Mucosa of descending colon (tissue), 3 donors: ENCODE measurements around the gene AGR3. TPM values are rescaled to one million over a fixed set of nuclear protein-coding genes. Genes with fewer than 3 reads are reported as not detected.

ENCODE experiments used
- ATAC-seq: fragments of 200-7000 bp; cut with Tn5 transposase; one replicate; pipeline ENCODE4 v1.9.1; 2020; ENCODE audit warnings: mild to moderate bottlenecking, moderate library complexity
- DNase-seq, 3 donors: peaks; one replicate each; pipeline ENCODE4 v3.0.0-alpha.2; 2020
- H3K36me3 ChIP-seq: fragments of 200-600 bp; one replicate; pipeline ENCODE4 v1.8.0; 2021; ENCODE audit warnings: low read depth, mild to moderate bottlenecking
- H3K4me1 ChIP-seq: fragments of 200-600 bp; one replicate; pipeline ENCODE4 v1.8.0; 2021; ENCODE audit warnings: low read depth, mild to moderate bottlenecking
- H3K4me3 ChIP-seq: fragments of 200-600 bp; one replicate; pipeline ENCODE4 v1.8.0; 2021; ENCODE audit warnings: mild to moderate bottlenecking
- H3K9me3 ChIP-seq: fragments of 200-600 bp; one replicate; pipeline ENCODE4 v1.8.0; 2021; ENCODE audit warnings: mild to moderate bottlenecking
- intact Hi-C, 2 donors: fragments of 100-400 bp; cut with DNase I in 1 of 2; cut with micrococcal nuclease in 1 of 2; formaldehyde crosslinking; loops; one replicate each; pipeline versions ENCODE4 v1.11.0 to v1.11.1; 2022; cut with DNase I, micrococcal nuclease
- total RNA-seq, 3 donors: library from RNA; stranded (reverse); fragmentation: NEBNext Ultra II Directional in 2 of 3; extraction: Animal tissue kit (Norgen Biotek cat#: 25700) in 2 of 3; gene quantifications; one replicate each; pipeline versions ENCODE4 v1.2.1 to v1.2.4, GENCODE V29; 2021 to 2023
- TF ChIP-seq, protein P1 (sequence below): fragments of 200-600 bp; IDR thresholded peaks from one replicate; pipeline ENCODE4 v1.8.0; 2022; ENCODE audit warnings: antibody characterized with exemption, mild to moderate bottlenecking
- donor health status: DM: no; HTN: no; CAD: no; lungs with moderate emphysema.
- donor health status: DM: no; HTN: no; CAD: no.
- donor health status: DM: no; HTN: yes; CAD: no.

Gene AGR3
- total RNA-seq, 3 donors from 2014 or later = 54.9 to 172 (median 122) TPM

DNA sequence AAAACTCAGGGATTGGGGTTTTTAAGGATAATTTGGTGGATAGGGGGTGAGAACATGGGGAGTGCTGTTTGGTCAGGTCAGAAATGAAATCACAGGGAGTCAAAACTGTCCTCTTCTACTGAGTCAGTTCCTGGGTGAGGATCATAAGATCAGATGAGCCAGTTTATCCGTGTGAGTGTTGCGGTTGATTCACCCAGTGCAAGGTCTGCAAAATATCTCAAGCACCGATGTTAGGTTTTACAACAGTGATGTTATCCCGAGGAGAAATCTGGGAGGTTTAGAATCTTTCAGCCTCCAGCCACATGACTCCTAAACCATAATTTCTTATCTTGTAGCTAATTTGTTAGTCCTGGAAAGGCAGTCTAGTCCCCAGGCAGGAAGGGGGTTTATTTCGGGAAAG, 45.3 kb downstream of the AGR3 start:
- TF ChIP-seq, protein P1, sequence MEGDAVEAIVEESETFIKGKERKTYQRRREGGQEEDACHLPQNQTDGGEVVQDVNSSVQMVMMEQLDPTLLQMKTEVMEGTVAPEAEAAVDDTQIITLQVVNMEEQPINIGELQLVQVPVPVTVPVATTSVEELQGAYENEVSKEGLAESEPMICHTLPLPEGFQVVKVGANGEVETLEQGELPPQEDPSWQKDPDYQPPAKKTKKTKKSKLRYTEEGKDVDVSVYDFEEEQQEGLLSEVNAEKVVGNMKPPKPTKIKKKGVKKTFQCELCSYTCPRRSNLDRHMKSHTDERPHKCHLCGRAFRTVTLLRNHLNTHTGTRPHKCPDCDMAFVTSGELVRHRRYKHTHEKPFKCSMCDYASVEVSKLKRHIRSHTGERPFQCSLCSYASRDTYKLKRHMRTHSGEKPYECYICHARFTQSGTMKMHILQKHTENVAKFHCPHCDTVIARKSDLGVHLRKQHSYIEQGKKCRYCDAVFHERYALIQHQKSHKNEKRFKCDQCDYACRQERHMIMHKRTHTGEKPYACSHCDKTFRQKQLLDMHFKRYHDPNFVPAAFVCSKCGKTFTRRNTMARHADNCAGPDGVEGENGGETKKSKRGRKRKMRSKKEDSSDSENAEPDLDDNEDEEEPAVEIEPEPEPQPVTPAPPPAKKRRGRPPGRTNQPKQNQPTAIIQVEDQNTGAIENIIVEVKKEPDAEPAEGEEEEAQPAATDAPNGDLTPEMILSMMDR = no peak
- Histone ChIP-seq H3K4me3 (no peak overlapping the region), H3K9me3 (no peaks in the 10 kb centered on the region), H3K36me3 (no peaks in the 10 kb centered on the region), H3K4me1 (no peaks in the 10 kb centered on the region)
- DNase-seq (no peak), ATAC-seq (no peak)
- intact Hi-C loops = no loop called here

GRCh38 chr7:16833373-16833772, 48.4 kb downstream of the AGR3 start:
- no peaks in the 10 kb centered on the region for H3K4me1 ChIP-seq
- no peak for ATAC-seq
- no peaks in the 10 kb centered on the region for H3K36me3 ChIP-seq
- no peaks in the 10 kb centered on the region for H3K9me3 ChIP-seq
- no peak overlapping the region for H3K4me3 ChIP-seq
- intact Hi-C loops = no loop called here
- DNase-seq = no peak
- TF ChIP-seq, protein P1 = no peak

DNA sequence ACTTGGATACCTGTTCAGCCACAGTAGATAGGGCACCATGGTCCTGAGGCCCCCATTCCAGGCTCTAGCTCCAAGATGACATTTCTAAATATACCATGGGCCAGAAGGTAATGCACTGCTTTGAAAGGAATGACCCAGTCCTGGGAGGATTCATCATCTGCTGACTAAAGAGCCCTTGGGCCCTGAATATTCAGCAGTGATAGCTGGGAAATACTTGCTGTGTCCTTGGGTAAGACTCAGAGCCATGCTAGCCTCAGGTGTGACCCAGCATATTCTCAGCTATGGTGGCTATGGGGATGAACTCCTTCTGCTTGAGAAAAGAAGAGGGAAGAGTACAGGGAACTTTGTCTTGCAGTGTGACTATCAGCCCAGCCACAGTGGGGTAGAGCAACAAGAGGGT, 55.7 kb downstream of the AGR3 start:
- TF ChIP-seq, protein P1 = no peak
- no peaks in the 10 kb centered on the region for H3K4me1 ChIP-seq
- ATAC-seq (no peak), DNase-seq (no peak)
- intact Hi-C loops = no loop called here
- no peak overlapping the region for H3K4me3 ChIP-seq
- no peaks in the 10 kb centered on the region for H3K36me3 ChIP-seq
- H3K9me3 ChIP-seq = no peaks in the 10 kb centered on the region

- TF ChIP-seq, protein P1 = no peak
- DNase-seq = no peak
- no peaks in the 10 kb centered on the region for H3K36me3 ChIP-seq
- H3K9me3 ChIP-seq = no peaks in the 10 kb centered on the region
- H3K4me3 ChIP-seq = no peak overlapping the region
- intact Hi-C loops = no loop called here
- H3K4me1 ChIP-seq = peaks cover 5% of the 10 kb centered on the region
- ATAC-seq = peak; percentile 89
These were observed 59.8 kb downstream of the AGR3 start for GRCh38 chr7:16822029-16822428.

DNA sequence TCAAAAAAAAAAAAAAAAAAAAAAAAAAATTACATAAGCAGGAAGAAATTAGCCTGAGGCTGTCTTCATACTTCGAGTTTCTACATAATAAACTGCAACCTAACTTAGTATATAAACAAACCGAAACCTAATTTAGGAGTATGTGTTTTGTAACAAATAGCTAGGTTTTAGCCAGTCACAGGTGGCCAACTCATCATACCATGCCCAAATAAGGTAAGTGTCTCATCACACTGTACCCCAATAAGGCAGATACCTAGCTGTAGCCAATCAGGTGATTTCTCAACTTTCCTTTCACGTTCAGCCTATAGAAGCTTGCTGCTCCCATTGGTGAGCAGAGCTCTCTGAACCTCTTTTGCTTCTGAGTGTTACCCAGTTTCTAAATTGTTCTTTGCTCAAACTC, 63.1 kb downstream of the AGR3 start:
- DNase-seq = no peak
- no peak for ATAC-seq
- H3K4me3 ChIP-seq = no peak overlapping the region
- TF ChIP-seq, protein P1 = no peak
- no peaks in the 10 kb centered on the region for H3K9me3 ChIP-seq
- peaks cover 19% of the 10 kb centered on the region for H3K4me1 ChIP-seq
- H3K36me3 ChIP-seq = no peaks in the 10 kb centered on the region
- intact Hi-C loops = no loop called here

GRCh38 chr7:16817536-16817935, 64.2 kb downstream of the AGR3 start:
- peak; percentile 55 for ATAC-seq
- H3K36me3 ChIP-seq = no peaks in the 10 kb centered on the region
- H3K4me1 ChIP-seq = peaks cover 30% of the 10 kb centered on the region
- DNase-seq = no peak
- no peaks in the 10 kb centered on the region for H3K9me3 ChIP-seq
- TF ChIP-seq, protein P1 = no peak
- H3K4me3 ChIP-seq = no peak overlapping the region
- intact Hi-C loops = no loop called here
